ENCODE results near the gene TLE3. TPM values are rescaled to one million over a fixed set of nuclear protein-coding genes. Genes with fewer than 3 reads are reported as not detected.

TLE3 gene
- total and polyA plus RNA-seq, 8 donors = 12.5 to 37.2 (median 18.9) TPM

DNA sequence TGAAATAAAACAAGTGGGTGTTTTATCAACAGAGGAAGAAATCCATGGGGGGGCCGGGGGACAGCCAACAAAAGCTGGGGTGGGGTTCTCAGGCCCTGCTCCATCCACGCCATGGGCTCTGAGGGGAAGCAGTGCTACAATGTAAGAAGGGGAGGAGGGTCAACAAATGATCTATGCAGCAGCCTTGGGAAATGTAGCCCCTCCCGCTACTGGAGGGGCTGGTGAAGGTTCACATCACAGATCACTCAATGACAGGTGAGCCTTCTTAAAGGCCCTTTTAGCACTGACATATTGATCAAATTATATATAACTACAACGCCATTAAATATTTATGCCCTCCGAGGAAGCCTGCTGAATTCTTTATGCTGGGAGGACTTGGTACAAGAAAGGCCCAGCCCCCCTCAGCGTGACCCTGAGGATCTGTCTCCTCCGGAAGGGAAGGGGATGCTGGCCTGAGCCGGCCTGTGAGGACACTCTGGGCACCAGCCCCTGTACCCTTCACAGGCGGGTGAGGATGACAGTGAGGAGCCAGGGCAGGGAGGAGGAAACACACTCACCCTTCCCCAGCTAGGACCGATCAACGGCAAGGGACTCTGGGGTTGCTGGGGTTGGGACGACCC, 15.3 kb downstream of the TLE3 start:
- FAIRE-seq = no peak
- intact Hi-C loops (cut with DNase I) = no loop called here
- Histone ChIP-seq H3K9me3 (no peaks in the 10 kb centered on the region), H3K4me3 (no peak overlapping the region), H3K27ac (no peak overlapping the region), H3K27me3 (no peaks in the 10 kb centered on the region), H3K4me1 (peaks cover 14 to 18% (median 15%) of the 10 kb centered on the region in 3 donors), H3K36me3 (peaks cover 0 to 10% (median 0%) of the 10 kb centered on the region in 3 donors)
- no peak for DNase-seq
- WGBS, 2 donors = 92 to 97% methylated on average over 12 of the region's 12 CpGs
- ATAC-seq = no peak
- TF ChIP-seq, protein P1, sequence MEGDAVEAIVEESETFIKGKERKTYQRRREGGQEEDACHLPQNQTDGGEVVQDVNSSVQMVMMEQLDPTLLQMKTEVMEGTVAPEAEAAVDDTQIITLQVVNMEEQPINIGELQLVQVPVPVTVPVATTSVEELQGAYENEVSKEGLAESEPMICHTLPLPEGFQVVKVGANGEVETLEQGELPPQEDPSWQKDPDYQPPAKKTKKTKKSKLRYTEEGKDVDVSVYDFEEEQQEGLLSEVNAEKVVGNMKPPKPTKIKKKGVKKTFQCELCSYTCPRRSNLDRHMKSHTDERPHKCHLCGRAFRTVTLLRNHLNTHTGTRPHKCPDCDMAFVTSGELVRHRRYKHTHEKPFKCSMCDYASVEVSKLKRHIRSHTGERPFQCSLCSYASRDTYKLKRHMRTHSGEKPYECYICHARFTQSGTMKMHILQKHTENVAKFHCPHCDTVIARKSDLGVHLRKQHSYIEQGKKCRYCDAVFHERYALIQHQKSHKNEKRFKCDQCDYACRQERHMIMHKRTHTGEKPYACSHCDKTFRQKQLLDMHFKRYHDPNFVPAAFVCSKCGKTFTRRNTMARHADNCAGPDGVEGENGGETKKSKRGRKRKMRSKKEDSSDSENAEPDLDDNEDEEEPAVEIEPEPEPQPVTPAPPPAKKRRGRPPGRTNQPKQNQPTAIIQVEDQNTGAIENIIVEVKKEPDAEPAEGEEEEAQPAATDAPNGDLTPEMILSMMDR (IDR thresholded peaks at IDR 0.05) = no peak

DNA sequence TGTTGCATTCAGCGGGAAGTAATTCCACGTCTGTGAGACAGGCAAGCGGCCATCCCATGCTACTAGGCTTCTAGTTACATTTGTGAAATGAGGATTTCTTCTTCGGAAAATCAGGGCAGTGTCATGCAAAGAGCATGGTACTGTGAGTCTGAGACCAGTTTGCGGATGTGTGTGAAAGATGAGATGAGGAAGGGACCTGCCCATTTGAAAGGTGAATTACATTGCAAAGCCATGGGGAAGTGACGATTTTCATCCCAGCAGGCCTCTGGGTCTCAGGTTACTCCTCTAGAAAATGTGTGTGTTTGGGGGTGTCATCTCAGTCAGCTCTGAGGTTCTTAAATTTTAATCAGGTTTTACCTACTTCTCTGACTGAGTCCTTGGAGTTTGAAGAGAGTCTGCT, 16.1 kb downstream of the TLE3 start:
- no peaks in the 10 kb centered on the region for H3K27me3 ChIP-seq
- no peak overlapping the region for H3K27ac ChIP-seq
- no peak overlapping the region for H3K4me3 ChIP-seq
- H3K4me1 ChIP-seq = peaks cover 14 to 18% (median 15%) of the 10 kb centered on the region in 3 donors
- FAIRE-seq = no peak
- intact Hi-C loops (cut with DNase I) = no loop called here
- peaks cover 0 to 10% (median 0%) of the 10 kb centered on the region in 3 donors for H3K36me3 ChIP-seq
- H3K9me3 ChIP-seq = no peaks in the 10 kb centered on the region
- ATAC-seq = no peak
- TF ChIP-seq, protein P1 (IDR thresholded peaks at IDR 0.05) = no peak
- WGBS, 2 donors = 80 to 89% methylated on average over 6 of the region's 6 CpGs
- no peak for DNase-seq

DNA sequence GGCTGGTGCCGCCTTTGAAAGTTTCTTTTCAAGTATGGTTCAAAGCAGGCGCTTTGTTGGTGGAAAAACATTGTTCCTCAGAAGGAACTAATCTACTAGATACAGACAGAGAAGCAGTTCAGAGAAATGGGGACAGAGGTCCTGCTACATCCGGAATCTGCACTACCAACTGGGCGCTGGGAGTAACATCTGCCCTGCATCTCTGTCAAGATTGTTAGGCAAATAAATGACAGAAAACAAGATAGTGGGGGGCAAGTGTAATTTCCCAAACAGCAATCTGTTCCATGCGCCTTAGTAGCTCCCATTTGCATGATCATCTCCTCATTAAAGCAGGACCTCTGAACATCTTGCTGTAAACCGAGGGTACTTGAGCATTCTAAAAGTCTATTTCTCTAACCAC, 17.4 kb downstream of the TLE3 start:
- ATAC-seq (peak in 2 of 4 donors; percentile 16 to 26), DNase-seq (no peak), FAIRE-seq (no peak)
- H3K27me3 ChIP-seq = no peaks in the 10 kb centered on the region
- peak overlapping the region in 1 of 4 donors; percentile 28 for H3K4me3 ChIP-seq
- H3K9me3 ChIP-seq = no peaks in the 10 kb centered on the region
- intact Hi-C loops (cut with DNase I) = no loop called here
- WGBS, 2 donors = 53% methylated on average over 6 of the region's 6 CpGs
- H3K4me1 ChIP-seq = peaks cover 14 to 18% (median 15%) of the 10 kb centered on the region in 3 donors
- no peak overlapping the region for H3K27ac ChIP-seq
- H3K36me3 ChIP-seq = peaks cover 0 to 14% (median 6%) of the 10 kb centered on the region in 3 donors
- TF ChIP-seq, protein P1 (IDR thresholded peaks at IDR 0.05) = no peak

DNA sequence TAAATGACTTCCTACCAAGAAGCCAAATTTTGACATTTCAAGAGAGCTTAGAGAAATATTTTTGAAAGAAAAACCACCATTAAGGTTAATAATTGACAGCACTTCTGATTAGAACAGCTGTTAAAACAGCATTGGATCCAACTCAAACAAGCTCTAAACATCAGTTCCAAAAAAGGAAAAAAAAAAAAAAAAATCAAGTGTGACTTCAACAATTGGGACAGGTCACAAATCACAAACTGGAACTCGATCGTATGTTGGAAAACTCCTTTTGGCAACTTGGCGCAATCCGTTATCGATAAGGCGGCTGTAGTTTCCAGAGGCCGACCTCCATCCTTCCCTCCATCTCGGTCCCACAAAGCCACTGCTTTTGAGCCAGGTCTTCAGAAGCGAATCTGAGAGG, 17.8 kb downstream of the TLE3 start:
- intact Hi-C loops (cut with DNase I) = no loop called here
- WGBS, 2 donors = 11 to 21% methylated on average over 9 of the region's 9 CpGs
- no peaks in the 10 kb centered on the region for H3K27me3 ChIP-seq
- peak overlapping the region in 1 of 4 donors; percentile 28 for H3K4me3 ChIP-seq
- no peak overlapping the region for H3K27ac ChIP-seq
- H3K36me3 ChIP-seq = peaks cover 0 to 19% (median 9%) of the 10 kb centered on the region in 3 donors
- H3K9me3 ChIP-seq = no peaks in the 10 kb centered on the region
- no peak for DNase-seq
- TF ChIP-seq, protein P1 (IDR thresholded peaks at IDR 0.05) = no peak
- FAIRE-seq = no peak
- ATAC-seq = peak; percentile 67 to 85 (median 78)
- peaks cover 14 to 18% (median 15%) of the 10 kb centered on the region in 3 donors for H3K4me1 ChIP-seq
